Osteoblast (primary cell): ENCODE results near the gene NRG2. TPM values are rescaled to one million over a fixed set of nuclear protein-coding genes. Genes with fewer than 3 reads are reported as not detected.

ENCODE experiments used
- DNase-seq: peaks from one replicate; pipeline ENCODE4 v3.0.0; 2011; ENCODE audit warnings: low spot score, mixed read lengths; ENCODE audit not compliant: insufficient read length; ENCODE audit errors: missing footprints
- H2AFZ ChIP-seq: 2 replicates; pipeline ENCODE4 v1.6.0; 2011; ENCODE audit warnings: mild to moderate bottlenecking, low read length
- H3K27ac ChIP-seq: 2 replicates; pipeline ENCODE4 v1.5.1; 2011; ENCODE audit warnings: mild to moderate bottlenecking, low read depth, low read length, moderate library complexity
- H3K27me3 ChIP-seq: 2 replicates; pipeline ENCODE4 v1.6.0; 2012; ENCODE audit warnings: mild to moderate bottlenecking, control low read depth, inconsistent platforms, low read length, moderate library complexity; ENCODE audit not compliant: insufficient read depth
- H3K36me3 ChIP-seq: 2 replicates; pipeline ENCODE4 v1.5.1; 2011; ENCODE audit warnings: mild to moderate bottlenecking, low read length, control low read depth, moderate library complexity; ENCODE audit not compliant: insufficient read depth
- H3K4me1 ChIP-seq: 2 replicates; pipeline ENCODE4 v1.5.1; 2011; ENCODE audit warnings: mild to moderate bottlenecking, low read length, control low read depth, moderate library complexity; ENCODE audit not compliant: insufficient read depth
- H3K4me2 ChIP-seq: 2 replicates; pipeline ENCODE4 v1.6.0; 2011; ENCODE audit warnings: mild to moderate bottlenecking, low read length; ENCODE audit not compliant: insufficient read depth
- H3K4me3 ChIP-seq: fragments of 200-600 bp; sonication (generic); 3 replicates; pipeline ENCODE4 v1.5.1; 2012; ENCODE audit warnings: mild to moderate bottlenecking, low read length, inconsistent platforms; ENCODE audit not compliant: insufficient read depth
- H3K79me2 ChIP-seq: 2 replicates; pipeline ENCODE4 v1.6.0; 2012; ENCODE audit warnings: mild to moderate bottlenecking, low read length, control low read depth, inconsistent platforms; ENCODE audit not compliant: insufficient read depth
- H3K9me3 ChIP-seq: 2 replicates; pipeline ENCODE4 v1.5.1; 2011; ENCODE audit warnings: low read depth, low read length, control low read depth
- H4K20me1 ChIP-seq: 2 replicates; pipeline ENCODE4 v1.6.0; 2012; ENCODE audit warnings: mild to moderate bottlenecking, low read length, control low read depth; ENCODE audit not compliant: insufficient read depth
- total RNA-seq: library from RNA; depleted of rRNA; stranded (reverse); fragments of >200 nt; gene quantifications from 2 replicates; pipeline ENCODE4 v1.2.3, GENCODE V29; 2012
- TF ChIP-seq, protein P1 (sequence below): IDR thresholded peaks from 2 replicates; pipeline ENCODE4 v1.5.1; 2011; ENCODE audit warnings: mild to moderate bottlenecking, low read depth, low read length, moderate library complexity; ENCODE audit errors: extremely low read depth

NRG2 gene
- total RNA-seq, 1 donor = 0.72 TPM

DNA sequence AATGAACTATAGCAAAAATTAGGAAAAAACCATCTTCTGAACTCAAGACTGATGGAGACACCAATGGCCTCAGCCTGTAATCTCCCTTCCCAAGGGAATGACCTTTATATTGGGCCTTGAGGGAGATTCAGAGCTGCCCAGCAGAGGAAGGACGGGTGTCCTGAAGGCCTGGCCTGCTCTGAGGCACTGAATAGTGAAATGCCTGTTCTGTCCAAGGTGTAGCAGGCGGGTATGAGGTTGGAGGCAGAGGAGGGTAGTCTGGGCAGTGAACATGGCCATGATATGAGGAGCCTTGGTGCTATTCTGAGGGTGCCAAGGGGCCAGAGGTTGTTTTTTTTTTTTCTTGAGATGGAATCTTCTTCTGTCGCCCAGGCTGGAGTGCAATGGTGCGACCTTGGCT is 222.5 kb downstream of the NRG2 start:
- Histone ChIP-seq H4K20me1 (no peaks in the 10 kb centered on the region), H3K27ac (no peak overlapping the region), H3K4me1 (no peaks in the 10 kb centered on the region), H3K4me2 (no peak overlapping the region), H2AFZ (no peak overlapping the region), H3K27me3 (peaks cover 8% of the 10 kb centered on the region), H3K79me2 (no peaks in the 10 kb centered on the region), H3K36me3 (no peaks in the 10 kb centered on the region), H3K4me3 (no peak overlapping the region), H3K9me3 (no peaks in the 10 kb centered on the region)
- DNase-seq = peak; percentile 8
- TF ChIP-seq, protein P1, sequence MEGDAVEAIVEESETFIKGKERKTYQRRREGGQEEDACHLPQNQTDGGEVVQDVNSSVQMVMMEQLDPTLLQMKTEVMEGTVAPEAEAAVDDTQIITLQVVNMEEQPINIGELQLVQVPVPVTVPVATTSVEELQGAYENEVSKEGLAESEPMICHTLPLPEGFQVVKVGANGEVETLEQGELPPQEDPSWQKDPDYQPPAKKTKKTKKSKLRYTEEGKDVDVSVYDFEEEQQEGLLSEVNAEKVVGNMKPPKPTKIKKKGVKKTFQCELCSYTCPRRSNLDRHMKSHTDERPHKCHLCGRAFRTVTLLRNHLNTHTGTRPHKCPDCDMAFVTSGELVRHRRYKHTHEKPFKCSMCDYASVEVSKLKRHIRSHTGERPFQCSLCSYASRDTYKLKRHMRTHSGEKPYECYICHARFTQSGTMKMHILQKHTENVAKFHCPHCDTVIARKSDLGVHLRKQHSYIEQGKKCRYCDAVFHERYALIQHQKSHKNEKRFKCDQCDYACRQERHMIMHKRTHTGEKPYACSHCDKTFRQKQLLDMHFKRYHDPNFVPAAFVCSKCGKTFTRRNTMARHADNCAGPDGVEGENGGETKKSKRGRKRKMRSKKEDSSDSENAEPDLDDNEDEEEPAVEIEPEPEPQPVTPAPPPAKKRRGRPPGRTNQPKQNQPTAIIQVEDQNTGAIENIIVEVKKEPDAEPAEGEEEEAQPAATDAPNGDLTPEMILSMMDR = no peak

DNA sequence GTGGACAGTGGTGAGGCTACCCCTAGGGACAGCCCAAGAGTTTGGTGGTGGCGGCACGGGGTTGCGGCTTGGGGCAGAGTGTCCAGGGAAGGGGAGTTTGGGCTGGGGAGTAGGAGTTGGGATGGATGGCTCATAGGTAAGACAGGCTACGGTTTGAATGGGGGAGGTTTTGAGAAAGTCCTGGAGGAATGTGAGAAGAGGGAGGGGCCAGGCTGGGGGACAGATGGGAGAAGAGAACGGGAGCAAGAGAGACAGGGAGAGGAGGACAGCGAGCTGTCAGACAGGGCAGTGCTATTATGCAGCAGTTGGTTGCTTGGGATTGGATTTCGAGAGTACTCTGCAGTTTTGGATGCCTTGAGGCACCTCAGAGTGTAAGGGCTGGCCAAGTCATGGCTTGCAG is 223.0 kb downstream of the NRG2 start:
- Histone ChIP-seq H3K36me3 (no peaks in the 10 kb centered on the region), H3K27me3 (peaks cover 4% of the 10 kb centered on the region), H2AFZ (no peak overlapping the region), H3K9me3 (no peaks in the 10 kb centered on the region), H3K4me2 (no peak overlapping the region), H4K20me1 (no peaks in the 10 kb centered on the region), H3K27ac (no peak overlapping the region), H3K4me3 (no peak overlapping the region), H3K79me2 (no peaks in the 10 kb centered on the region), H3K4me1 (no peaks in the 10 kb centered on the region)
- DNase-seq = peak; percentile 52
- TF ChIP-seq, protein P1 = no peak

DNA sequence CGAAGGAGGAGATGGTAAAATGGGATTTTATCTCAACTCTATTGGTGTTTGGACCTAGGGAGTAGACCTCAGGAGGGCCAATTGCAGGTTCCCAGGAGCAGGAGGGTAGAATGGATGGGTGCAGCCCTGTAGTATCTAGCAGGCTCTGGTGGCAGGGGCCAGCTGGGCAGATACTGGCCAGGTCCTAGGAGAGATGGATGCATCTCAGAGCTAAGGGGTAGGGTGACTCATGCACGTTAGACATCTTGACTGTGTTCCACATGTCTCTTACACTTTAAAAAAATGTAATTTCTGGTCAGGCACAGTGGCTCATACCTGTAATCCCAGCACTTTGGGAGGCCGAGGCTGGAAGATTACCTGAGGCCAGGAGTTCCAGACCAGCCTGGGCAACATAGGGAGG is 225.1 kb downstream of the NRG2 start:
- TF ChIP-seq, protein P1 = no peak

DNA sequence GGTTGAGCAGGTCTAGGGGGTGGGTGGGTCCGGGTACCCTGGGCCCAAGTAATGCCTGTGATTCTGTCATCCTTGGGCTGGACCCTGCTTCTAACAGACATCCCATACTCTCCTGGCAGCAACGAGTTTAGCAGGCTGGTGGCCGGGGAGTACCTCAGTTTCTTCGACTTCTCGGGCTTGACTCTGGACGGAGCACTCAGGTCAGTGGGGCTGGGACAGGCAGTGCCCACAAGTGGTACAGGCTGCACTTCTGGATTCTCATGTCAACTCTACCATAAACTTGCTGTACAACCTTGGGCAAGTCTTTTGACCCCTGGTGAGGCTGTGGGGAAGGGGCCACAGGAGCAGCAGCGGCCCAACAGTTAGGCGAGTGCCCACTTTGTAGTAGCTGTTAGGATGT is 225.7 kb downstream of the NRG2 start:
- Histone ChIP-seq H3K27me3 (no peaks in the 10 kb centered on the region), H3K27ac (no peak overlapping the region), H3K9me3 (no peaks in the 10 kb centered on the region), H3K4me2 (no peak overlapping the region), H3K4me3 (no peak overlapping the region), H4K20me1 (no peaks in the 10 kb centered on the region), H3K36me3 (no peaks in the 10 kb centered on the region), H3K79me2 (no peaks in the 10 kb centered on the region), H2AFZ (no peak overlapping the region), H3K4me1 (no peaks in the 10 kb centered on the region)
- TF ChIP-seq, protein P1 = no peak
- DNase-seq = peak; percentile 47

More for the DNA sequence above, 225.1 kb downstream of the NRG2 start:
- no peaks in the 10 kb centered on the region for H3K4me1 ChIP-seq
- H3K79me2 ChIP-seq = no peaks in the 10 kb centered on the region
- no peak overlapping the region for H2AFZ ChIP-seq
- H3K36me3 ChIP-seq = no peaks in the 10 kb centered on the region
- no peak overlapping the region for H3K27ac ChIP-seq
- DNase-seq = peak; percentile 80
- no peak overlapping the region for H3K4me3 ChIP-seq
- no peaks in the 10 kb centered on the region for H3K9me3 ChIP-seq
- H3K27me3 ChIP-seq = no peaks in the 10 kb centered on the region
- H3K4me2 ChIP-seq = no peak overlapping the region
- H4K20me1 ChIP-seq = no peaks in the 10 kb centered on the region
